Measurements from ENCODE around the gene RELA. TPM values are rescaled to one million over a fixed set of nuclear protein-coding genes. Genes with fewer than 3 reads are reported as not detected.

Gene RELA
- total and polyA plus RNA-seq, 8 donors = 29.8 to 46.6 (median 35.4) TPM

DNA sequence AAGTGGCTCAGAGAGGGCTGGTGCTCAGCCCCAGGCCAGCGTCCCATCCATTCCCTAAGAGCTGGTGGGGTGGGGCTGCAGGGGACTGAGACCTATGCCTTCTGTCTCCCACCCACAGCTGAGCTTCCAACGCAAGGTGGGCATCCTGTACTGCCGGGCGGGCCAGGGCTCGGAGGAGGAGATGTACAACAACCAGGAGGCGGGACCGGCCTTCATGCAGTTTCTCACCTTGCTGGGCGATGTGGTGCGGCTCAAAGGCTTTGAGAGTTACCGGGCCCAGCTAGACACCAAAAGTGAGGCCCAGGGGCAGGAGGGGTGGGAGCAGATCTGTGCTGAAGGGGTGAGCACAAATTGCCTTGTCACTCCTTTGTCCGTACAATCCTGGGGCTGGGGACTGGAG lies 17.9 kb downstream of the RELA start:
- no peaks in the 10 kb centered on the region for H3K9me3 ChIP-seq
- ATAC-seq = no peak
- no peak for FAIRE-seq
- peak in 3 of 6 donors; percentile 29 to 63 (median 56) for DNase-seq
- intact Hi-C loops (cut with DNase I) = no loop called here
- H3K27me3 ChIP-seq = no peaks in the 10 kb centered on the region
- no peaks in the 10 kb centered on the region for H3K4me1 ChIP-seq
- TF ChIP-seq, protein P1, sequence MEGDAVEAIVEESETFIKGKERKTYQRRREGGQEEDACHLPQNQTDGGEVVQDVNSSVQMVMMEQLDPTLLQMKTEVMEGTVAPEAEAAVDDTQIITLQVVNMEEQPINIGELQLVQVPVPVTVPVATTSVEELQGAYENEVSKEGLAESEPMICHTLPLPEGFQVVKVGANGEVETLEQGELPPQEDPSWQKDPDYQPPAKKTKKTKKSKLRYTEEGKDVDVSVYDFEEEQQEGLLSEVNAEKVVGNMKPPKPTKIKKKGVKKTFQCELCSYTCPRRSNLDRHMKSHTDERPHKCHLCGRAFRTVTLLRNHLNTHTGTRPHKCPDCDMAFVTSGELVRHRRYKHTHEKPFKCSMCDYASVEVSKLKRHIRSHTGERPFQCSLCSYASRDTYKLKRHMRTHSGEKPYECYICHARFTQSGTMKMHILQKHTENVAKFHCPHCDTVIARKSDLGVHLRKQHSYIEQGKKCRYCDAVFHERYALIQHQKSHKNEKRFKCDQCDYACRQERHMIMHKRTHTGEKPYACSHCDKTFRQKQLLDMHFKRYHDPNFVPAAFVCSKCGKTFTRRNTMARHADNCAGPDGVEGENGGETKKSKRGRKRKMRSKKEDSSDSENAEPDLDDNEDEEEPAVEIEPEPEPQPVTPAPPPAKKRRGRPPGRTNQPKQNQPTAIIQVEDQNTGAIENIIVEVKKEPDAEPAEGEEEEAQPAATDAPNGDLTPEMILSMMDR (IDR thresholded peaks at IDR 0.05) = no peak
- no peaks in the 10 kb centered on the region for H3K36me3 ChIP-seq
- 85 to 87% methylated on average over 11 of the region's 11 CpGs for WGBS, 2 donors
- no peak overlapping the region for H3K4me3 ChIP-seq
- H3K27ac ChIP-seq = no peak overlapping the region

DNA sequence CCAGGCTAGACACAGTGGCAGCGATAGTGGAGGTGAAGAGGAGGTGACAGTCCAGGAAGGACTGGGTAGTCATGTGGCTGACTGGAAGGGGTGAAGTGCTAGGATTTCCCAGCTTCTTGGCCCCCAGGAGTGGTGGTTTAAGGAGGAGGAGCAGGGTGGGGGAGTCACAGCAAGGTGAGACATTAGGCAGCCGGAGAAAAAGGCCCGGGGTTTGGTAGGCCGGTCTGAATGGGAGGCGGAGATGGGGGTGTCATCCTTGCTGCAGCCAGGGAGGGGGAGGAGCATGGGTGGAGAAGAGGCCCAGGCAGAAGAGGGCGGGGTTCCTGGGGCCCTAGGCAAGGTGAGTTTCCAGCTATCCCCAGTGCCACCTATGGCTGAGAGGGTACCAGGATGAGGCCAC lies 18.7 kb downstream of the RELA start:
- WGBS, 2 donors = 72 to 82% methylated on average over 6 of the region's 6 CpGs
- Histone ChIP-seq H3K4me3 (no peak overlapping the region), H3K9me3 (no peaks in the 10 kb centered on the region), H3K27me3 (no peaks in the 10 kb centered on the region), H3K27ac (no peak overlapping the region), H3K4me1 (no peaks in the 10 kb centered on the region), H3K36me3 (no peaks in the 10 kb centered on the region)
- no peak for DNase-seq
- FAIRE-seq = no peak
- TF ChIP-seq, protein P1 (IDR thresholded peaks at IDR 0.05) = no peak
- intact Hi-C loops (cut with DNase I) = no loop called here
- no peak for ATAC-seq

DNA sequence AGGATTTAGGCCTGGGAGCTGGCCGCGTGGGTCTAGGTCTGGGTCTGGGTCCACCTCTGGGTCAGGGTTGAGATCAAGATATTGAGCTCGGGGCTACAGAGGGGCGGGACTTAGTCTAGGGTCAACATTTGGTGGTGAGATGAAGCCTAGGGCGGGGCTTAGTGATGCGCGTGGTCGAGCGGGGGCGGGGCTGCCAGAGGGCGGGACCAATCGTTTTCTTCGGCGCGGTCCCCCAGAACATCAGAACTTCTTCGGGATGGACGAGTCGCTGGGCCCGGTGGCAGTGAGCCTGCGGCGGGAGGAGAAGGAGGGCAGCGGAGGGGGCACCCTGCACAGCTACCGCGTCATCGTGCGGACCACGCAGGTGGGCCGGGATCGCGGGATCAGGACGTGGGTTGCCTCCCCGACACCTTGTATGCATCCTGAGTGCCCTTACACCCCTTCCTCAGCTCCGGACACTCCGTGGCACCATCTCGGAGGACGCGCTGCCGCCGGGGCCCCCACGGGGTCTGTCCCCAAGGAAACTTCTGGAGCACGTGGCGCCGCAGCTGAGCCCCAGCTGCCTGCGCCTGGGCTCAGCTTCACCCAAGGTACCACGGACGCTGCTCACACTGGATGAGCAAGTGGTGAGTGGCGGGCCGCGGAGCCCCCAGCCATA lies 20.6 kb downstream of the RELA start:
- intact Hi-C loops (cut with DNase I) = no loop called here
- peak in 2 of 6 donors; percentile 40 to 71 for DNase-seq
- Histone ChIP-seq H3K36me3 (peaks cover 0 to 1% (median 0%) of the 10 kb centered on the region in 3 donors), H3K9me3 (no peaks in the 10 kb centered on the region), H3K4me1 (peaks cover 5 to 6% (median 6%) of the 10 kb centered on the region in 3 donors), H3K27me3 (no peaks in the 10 kb centered on the region), H3K27ac (no peak overlapping the region), H3K4me3 (peak overlapping the region in 1 of 4 donors; percentile 27)
- WGBS, 2 donors = 49% methylated on average over 41 to 49 of the region's 49 CpGs
- TF ChIP-seq, protein P1 (IDR thresholded peaks at IDR 0.05) = no peak
- no peak for ATAC-seq
- FAIRE-seq = no peak

DNA sequence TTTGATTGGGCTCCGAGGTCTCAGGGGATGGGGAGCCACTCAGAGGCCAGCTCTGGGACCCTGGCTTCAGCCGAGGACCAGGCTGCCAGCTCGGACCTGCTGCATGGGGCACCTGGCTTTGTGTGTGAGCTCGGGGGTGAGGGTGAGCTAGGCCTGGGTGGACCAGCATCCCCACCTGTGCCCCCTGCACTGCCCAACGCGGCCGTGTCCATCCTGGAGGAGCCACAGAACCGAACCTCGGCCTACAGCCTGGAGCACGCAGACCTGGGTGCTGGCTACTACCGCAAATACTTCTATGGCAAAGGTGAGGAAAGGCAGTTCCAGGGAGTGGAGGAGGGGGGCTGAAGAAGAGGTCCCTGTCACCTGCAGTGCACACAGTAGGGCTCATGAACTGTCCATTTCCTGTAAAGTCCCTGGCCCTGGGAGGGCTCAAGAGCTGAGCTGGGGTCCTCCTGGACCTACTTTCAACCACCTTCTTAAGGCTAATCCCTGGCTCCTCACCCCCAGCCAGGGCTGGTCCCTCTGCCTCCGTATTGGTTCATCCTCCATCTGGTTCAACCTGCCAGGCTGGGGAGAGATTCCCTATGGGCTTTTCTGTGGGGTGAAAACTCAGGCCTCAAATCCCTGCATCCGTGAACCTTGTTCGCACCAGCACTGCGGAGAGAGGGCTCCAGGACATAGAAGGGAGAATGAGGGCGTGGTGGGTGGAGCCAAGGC lies 21.3 kb downstream of the RELA start:
- no peak for FAIRE-seq
- intact Hi-C loops (cut with DNase I) = no loop called here
- H3K4me3 ChIP-seq = peak overlapping the region in 1 of 4 donors; percentile 27
- TF ChIP-seq, protein P1 (IDR thresholded peaks at IDR 0.05) = no peak
- no peaks in the 10 kb centered on the region for H3K27me3 ChIP-seq
- H3K9me3 ChIP-seq = no peaks in the 10 kb centered on the region
- H3K4me1 ChIP-seq = peaks cover 8 to 9% (median 9%) of the 10 kb centered on the region in 3 donors
- DNase-seq = no peak
- peak overlapping the region in 2 of 4 donors; percentile 52 to 60 for H3K27ac ChIP-seq
- peaks cover 0 to 8% (median 0%) of the 10 kb centered on the region in 3 donors for H3K36me3 ChIP-seq
- 88 to 92% methylated on average over 16 of the region's 16 CpGs for WGBS, 2 donors
- ATAC-seq = no peak

Measured in pancreas (tissue), 10 donors.